ENCODE results near the gene KCNMB3.
"Not testable (repeated sequence)": the region's sequence is repeated elsewhere in the genome, so short reads cannot be mapped to it uniquely, and the experiment has no call there.

Gene KCNMB3

GRCh38 chr3:179250803-179251476 is at the start of gene KCNMB3:
KCNMB3 (minus strand) TSS chr3:179251114; CDS start chr3:179250990, 124 bp downstream.
- no peak for DNase-seq

GRCh38 chr3:179299999-179300613 is 49.2 kb upstream of the KCNMB3 start:
- DNase-seq, result no peak

- no peak for DNase-seq
These were observed 48.4 kb upstream of the KCNMB3 start for GRCh38 chr3:179299316-179299715.

GRCh38 chr3:179297971-179298725 is 47.2 kb upstream of the KCNMB3 start:
- no peak for DNase-seq

GRCh38 chr3:179292450-179292849 is 41.5 kb upstream of the KCNMB3 start:
- DNase-seq, result no peak

- no peak for DNase-seq
These were observed 38.4 kb upstream of the KCNMB3 start for GRCh38 chr3:179289295-179289694.

GRCh38 chr3:179288845-179289244 is 37.9 kb upstream of the KCNMB3 start:
- DNase-seq, result no peak

GRCh38 chr3:179286331-179286730 is 35.4 kb upstream of the KCNMB3 start:
- DNase-seq, result no peak

GRCh38 chr3:179281825-179282224 is 30.9 kb upstream of the KCNMB3 start:
- DNase-seq, result no peak

GRCh38 chr3:179279837-179280236 is 28.9 kb upstream of the KCNMB3 start:
- DNase-seq, result no peak

- no peak for DNase-seq
These were observed 28.2 kb upstream of the KCNMB3 start for GRCh38 chr3:179278932-179279693.

GRCh38 chr3:179278151-179278550 is 27.2 kb upstream of the KCNMB3 start:
- DNase-seq, result no peak

GRCh38 chr3:179276743-179277142 is 25.8 kb upstream of the KCNMB3 start:
- no peak for DNase-seq

GRCh38 chr3:179276001-179276400 is 25.1 kb upstream of the KCNMB3 start:
- DNase-seq, result no peak

GRCh38 chr3:179274434-179274833 is 23.5 kb upstream of the KCNMB3 start:
- not testable (repeated sequence) for DNase-seq

- peak; percentile 13 for DNase-seq
These were observed 21.5 kb upstream of the KCNMB3 start for GRCh38 chr3:179272385-179272784.

- no peak for DNase-seq
These were observed 18.3 kb upstream of the KCNMB3 start for GRCh38 chr3:179269152-179269707.

GRCh38 chr3:179268400-179269051 is 17.6 kb upstream of the KCNMB3 start:
- no peak for DNase-seq

- DNase-seq, result no peak
These were observed 15.8 kb upstream of the KCNMB3 start for GRCh38 chr3:179266701-179267211.

GRCh38 chr3:179265875-179266274 is 15.0 kb upstream of the KCNMB3 start:
- no peak for DNase-seq

GRCh38 chr3:179265092-179265491 is 14.2 kb upstream of the KCNMB3 start:
- no peak for DNase-seq

- no peak for DNase-seq
These were observed 13.5 kb upstream of the KCNMB3 start for GRCh38 chr3:179264449-179264848.
